EL (cell line): ENCODE data around the gene DDX18.
"Not testable (repeated sequence)": the region's sequence is repeated elsewhere in the genome, so short reads cannot be mapped to it uniquely, and the experiment has no call there.

Source experiments
- DNase-seq: peaks from one replicate; pipeline ENCODE4 v3.0.0-alpha.2; 2016

DDX18 gene

GRCh38 chr2:117814417-117815264 is at the start of gene DDX18:
DDX18 (plus strand) TSS chr2:117814691; CDS start chr2:117814778, 87 bp downstream.
- peak; percentile 98 for DNase-seq

- DNase-seq, result no peak
Observed at GRCh38 chr2:117770730-117771129, 43.8 kb upstream of the DDX18 start.

GRCh38 chr2:117771969-117772630 is 42.4 kb upstream of the DDX18 start:
- DNase-seq, result peak; percentile 9

- no peak for DNase-seq
Observed at GRCh38 chr2:117774716-117775115, 39.8 kb upstream of the DDX18 start.

- DNase-seq, result no peak
Observed at GRCh38 chr2:117775703-117776219, 38.7 kb upstream of the DDX18 start.

GRCh38 chr2:117776888-117777287 is 37.6 kb upstream of the DDX18 start:
- DNase-seq, result no peak

GRCh38 chr2:117785740-117786139 is 28.8 kb upstream of the DDX18 start:
- peak; percentile 49 for DNase-seq

GRCh38 chr2:117786520-117786919 is 28.0 kb upstream of the DDX18 start:
- no peak for DNase-seq

- DNase-seq, result no peak
Observed at GRCh38 chr2:117789505-117789904, 25.0 kb upstream of the DDX18 start.

- DNase-seq, result peak; percentile 4
Observed at GRCh38 chr2:117794668-117795067, 19.8 kb upstream of the DDX18 start.

- DNase-seq, result peak; percentile 55
Observed at GRCh38 chr2:117801826-117802225, 12.7 kb upstream of the DDX18 start.

GRCh38 chr2:117803644-117804325 is 10.7 kb upstream of the DDX18 start:
- DNase-seq, result not testable (repeated sequence)

GRCh38 chr2:117812443-117812842 is 2.0 kb upstream of the DDX18 start:
- no peak for DNase-seq

- DNase-seq, result no peak
Observed at GRCh38 chr2:117815946-117816345, 1.5 kb downstream of the DDX18 start.

- no peak for DNase-seq
Observed at GRCh38 chr2:117818921-117819320, 4.4 kb downstream of the DDX18 start.

GRCh38 chr2:117820444-117820843 is 6.0 kb downstream of the DDX18 start:
- no peak for DNase-seq

GRCh38 chr2:117825437-117825836 is 10.9 kb downstream of the DDX18 start:
- no peak for DNase-seq

- DNase-seq, result not testable (repeated sequence)
Observed at GRCh38 chr2:117827464-117827863, 13.0 kb downstream of the DDX18 start.

- no peak for DNase-seq
Observed at GRCh38 chr2:117828870-117829269, 14.4 kb downstream of the DDX18 start.

GRCh38 chr2:117832332-117832731 is 17.8 kb downstream of the DDX18 start:
- DNase-seq, result no peak

- peak; percentile 17 for DNase-seq
Observed at GRCh38 chr2:117832905-117833613, 18.6 kb downstream of the DDX18 start.

GRCh38 chr2:117833911-117834310 is 19.4 kb downstream of the DDX18 start:
- no peak for DNase-seq

- DNase-seq, result no peak
Observed at GRCh38 chr2:117834992-117835391, 20.5 kb downstream of the DDX18 start.
